Lower leg skin (tissue), 3 donors: ENCODE measurements around the gene ZNF384.

Experiments used
- POLR2A ChIP-seq, 2 donors: fragments of 450-650 bp; IDR thresholded peaks; one replicate each; pipeline ENCODE4 v1.6.1; 2016 to 2017; ENCODE audit warnings: antibody characterized with exemption in 2 of 2, mild to moderate bottlenecking in 1 of 2, moderate library complexity in 1 of 2
- TF ChIP-seq, protein P1 (sequence below), 3 donors: fragments of 450-650 bp; IDR thresholded peaks; one replicate each; pipeline ENCODE4 v1.5.1; 2016; ENCODE audit warnings: antibody characterized with exemption in 3 of 3, mild to moderate bottlenecking in 3 of 3, moderate library complexity in 2 of 3

GRCh38 chr12:6700646-6701051, 11.5 kb upstream of the ZNF384 start, which contains the start of gene PIANP:
- TF ChIP-seq, protein P1, sequence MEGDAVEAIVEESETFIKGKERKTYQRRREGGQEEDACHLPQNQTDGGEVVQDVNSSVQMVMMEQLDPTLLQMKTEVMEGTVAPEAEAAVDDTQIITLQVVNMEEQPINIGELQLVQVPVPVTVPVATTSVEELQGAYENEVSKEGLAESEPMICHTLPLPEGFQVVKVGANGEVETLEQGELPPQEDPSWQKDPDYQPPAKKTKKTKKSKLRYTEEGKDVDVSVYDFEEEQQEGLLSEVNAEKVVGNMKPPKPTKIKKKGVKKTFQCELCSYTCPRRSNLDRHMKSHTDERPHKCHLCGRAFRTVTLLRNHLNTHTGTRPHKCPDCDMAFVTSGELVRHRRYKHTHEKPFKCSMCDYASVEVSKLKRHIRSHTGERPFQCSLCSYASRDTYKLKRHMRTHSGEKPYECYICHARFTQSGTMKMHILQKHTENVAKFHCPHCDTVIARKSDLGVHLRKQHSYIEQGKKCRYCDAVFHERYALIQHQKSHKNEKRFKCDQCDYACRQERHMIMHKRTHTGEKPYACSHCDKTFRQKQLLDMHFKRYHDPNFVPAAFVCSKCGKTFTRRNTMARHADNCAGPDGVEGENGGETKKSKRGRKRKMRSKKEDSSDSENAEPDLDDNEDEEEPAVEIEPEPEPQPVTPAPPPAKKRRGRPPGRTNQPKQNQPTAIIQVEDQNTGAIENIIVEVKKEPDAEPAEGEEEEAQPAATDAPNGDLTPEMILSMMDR (IDR thresholded peaks at IDR 0.05): no peak
- TF ChIP-seq POLR2A (IDR thresholded peaks at IDR 0.05): no peak
